CD4-positive, CD25-positive, alpha-beta regulatory T cell (primary cell): ENCODE data around the gene GYS1. TPM values are rescaled to one million over a fixed set of nuclear protein-coding genes. Genes with fewer than 3 reads are reported as not detected.
A peak's percentile ranks its signal among the peaks of the same experiment; 100 is the strongest.

Experiments
- ATAC-seq, 2 donors: fragments of 150-1000 bp; cut with Tn5 transposase; one replicate each; pipeline ENCODE4 v1.10.0; 2021; ENCODE audit warnings: low read depth in 2 of 2, moderate number of reproducible peaks in 2 of 2, moderate library complexity in 1 of 2
- DNase-seq, 3 donors: peaks; one replicate each; pipeline versions ENCODE4 v3.0.0 to v3.0.0-alpha.2; 2012 to 2022; ENCODE audit warnings: mixed read lengths in 1 of 3
- H3K27ac ChIP-seq: one replicate; pipeline ENCODE4 v1.7.0; 2013; ENCODE audit warnings: mild to moderate bottlenecking, low read length; ENCODE audit not compliant: insufficient read depth, poor library complexity, severe bottlenecking
- H3K27me3 ChIP-seq: one replicate; pipeline ENCODE4 v1.7.0; 2013; ENCODE audit warnings: low read length; ENCODE audit not compliant: control insufficient read depth, insufficient read depth
- H3K36me3 ChIP-seq: one replicate; pipeline ENCODE4 v1.7.0; 2013; ENCODE audit warnings: mild to moderate bottlenecking, low read length, moderate library complexity; ENCODE audit not compliant: control insufficient read depth, insufficient read depth
- H3K4me1 ChIP-seq: 2 replicates; pipeline ENCODE4 v1.7.0; 2013; ENCODE audit warnings: mild to moderate bottlenecking, low read length; ENCODE audit not compliant: insufficient read depth, control insufficient read depth, poor library complexity, severe bottlenecking
- H3K4me3 ChIP-seq: one replicate; pipeline ENCODE4 v1.7.0; 2013; ENCODE audit warnings: low read depth, mild to moderate bottlenecking, low read length, moderate library complexity
- H3K9me3 ChIP-seq, 2 experiments: 1 replicate in 1 of 2; 2 replicates in 1 of 2; pipeline ENCODE4 v1.7.0; 2013; ENCODE audit warnings: low read length in 2 of 2, mild to moderate bottlenecking in 1 of 2, moderate library complexity in 1 of 2; ENCODE audit not compliant: control insufficient read depth in 2 of 2
- H3K27ac Mint-ChIP-seq, 3 donors: one replicate each; pipeline ENCODE4 v1.8.0; 2020 to 2022; ENCODE audit warnings: mild to moderate bottlenecking in 3 of 3, mixed read lengths in 3 of 3, moderate library complexity in 2 of 3
- H3K27me3 Mint-ChIP-seq: one replicate; pipeline ENCODE4 v1.8.0; 2022; ENCODE audit warnings: mild to moderate bottlenecking, mixed read lengths
- H3K36me3 Mint-ChIP-seq: one replicate; pipeline ENCODE4 v1.8.0; 2020; ENCODE audit warnings: mixed read lengths
- H3K4me1 Mint-ChIP-seq, 4 donors: one replicate each; pipeline ENCODE4 v1.8.0; 2020 to 2022; ENCODE audit warnings: mixed read lengths in 4 of 4, mild to moderate bottlenecking in 1 of 4
- H3K4me3 Mint-ChIP-seq, 4 donors: one replicate each; pipeline ENCODE4 v1.8.0; 2020 to 2022; ENCODE audit warnings: mild to moderate bottlenecking in 4 of 4, mixed read lengths in 4 of 4, moderate library complexity in 3 of 4
- H3K9me3 Mint-ChIP-seq, 7 donors: one replicate each; pipeline ENCODE4 v1.8.0; 2020 to 2022; ENCODE audit warnings: mixed read lengths in 7 of 7, mild to moderate bottlenecking in 3 of 7, moderate library complexity in 2 of 7
- polyA plus RNA-seq, 4 donors: library from polyadenylated mRNA; unstranded; fragments of 300-500 nt; fragmentation: Illumina TruSeq; gene quantifications; one replicate each; pipeline ENCODE4 v1.2.3, GENCODE V29; 2021
- total RNA-seq: library from RNA; stranded (reverse); gene quantifications from one replicate; pipeline ENCODE4 v1.2.3, GENCODE V29; 2022

GYS1 gene
- total and polyA plus RNA-seq, 5 donors from 2014 or later: 24.5 to 37.1 (median 27.6) TPM

DNA sequence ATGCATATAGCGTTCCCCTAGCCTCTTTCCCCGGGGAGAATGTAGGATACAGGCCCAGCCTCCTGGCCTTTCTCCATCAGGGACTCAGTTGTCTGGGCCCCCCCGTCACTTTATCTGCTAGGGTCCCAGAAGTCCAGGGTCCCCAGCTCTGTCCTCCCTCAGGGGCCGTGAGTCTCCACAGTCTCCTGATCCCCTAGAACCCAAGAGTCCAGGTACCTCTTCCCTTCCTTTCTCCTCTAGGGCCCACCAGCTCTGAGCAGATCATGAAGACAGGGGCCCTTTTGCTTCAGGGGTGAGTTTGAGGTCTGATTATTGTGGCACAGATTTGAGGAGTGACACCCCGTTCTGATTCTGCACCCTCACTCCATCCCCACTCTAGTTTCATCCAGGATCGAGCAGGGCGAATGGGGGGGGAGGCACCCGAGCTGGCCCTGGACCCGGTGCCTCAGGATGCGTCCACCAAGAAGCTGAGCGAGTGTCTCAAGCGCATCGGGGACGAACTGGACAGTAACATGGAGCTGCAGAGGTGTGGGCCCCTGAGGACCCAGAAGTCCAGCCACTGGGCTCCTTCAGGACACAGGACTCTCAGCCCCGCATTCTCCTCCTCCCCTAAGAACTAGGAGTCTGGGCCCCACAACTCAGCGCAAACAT, 37.7 kb downstream of the GYS1 start:
- H3K9me3 Mint-ChIP-seq: peaks cover 0 to 1% (median 0%) of the 10 kb centered on the region in 7 donors
- ATAC-seq (no peak), DNase-seq (no peak)
- peaks cover 20% of the 10 kb centered on the region for H3K4me1 ChIP-seq
- peak overlapping the region; percentile 85 to 93 (median 90) for H3K4me3 Mint-ChIP-seq
- peaks cover 5% of the 10 kb centered on the region for H3K27me3 Mint-ChIP-seq
- H3K27ac Mint-ChIP-seq: peak overlapping the region; percentile 75 to 84 (median 79)
- H3K36me3 ChIP-seq: peaks cover 8% of the 10 kb centered on the region
- H3K36me3 Mint-ChIP-seq: peaks cover 12% of the 10 kb centered on the region
- H3K27me3 ChIP-seq: no peaks in the 10 kb centered on the region
- H3K4me1 Mint-ChIP-seq: peaks cover 0 to 34% (median 21%) of the 10 kb centered on the region in 4 donors
- H3K4me3 ChIP-seq: peak overlapping the region; percentile 77
- H3K27ac ChIP-seq: peak overlapping the region; percentile 80
- no peaks in the 10 kb centered on the region for H3K9me3 ChIP-seq

DNA sequence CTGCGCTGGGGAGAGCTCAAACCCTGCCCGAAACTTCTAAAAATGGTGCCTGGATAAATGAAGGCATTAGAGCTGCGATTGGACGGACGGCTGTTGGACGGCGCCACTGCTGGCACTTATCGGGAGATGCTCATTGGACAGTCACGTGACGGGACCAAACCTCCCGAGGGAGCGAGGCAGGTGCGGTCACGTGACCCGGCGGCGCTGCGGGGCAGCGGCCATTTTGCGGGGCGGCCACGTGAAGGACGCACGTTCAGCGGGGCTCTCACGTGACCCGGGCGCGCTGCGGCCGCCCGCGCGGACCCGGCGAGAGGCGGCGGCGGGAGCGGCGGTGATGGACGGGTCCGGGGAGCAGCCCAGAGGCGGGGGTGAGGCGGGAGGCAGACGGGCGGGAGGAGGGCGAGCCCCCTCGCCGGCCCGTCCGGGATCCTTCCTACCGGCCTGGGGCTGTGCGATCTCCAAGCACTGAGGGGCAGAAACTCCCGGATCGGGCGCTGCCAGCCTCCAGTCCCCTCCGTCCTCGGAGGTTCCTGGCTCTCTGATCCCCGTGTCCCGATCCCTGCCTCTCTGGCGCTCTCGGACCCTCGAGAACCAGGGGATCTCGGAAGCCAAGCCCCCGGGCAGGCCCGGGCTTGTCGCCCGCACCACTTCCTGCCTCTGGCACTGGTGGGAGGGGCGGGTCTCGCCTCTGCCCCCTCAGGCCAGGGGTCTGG, 38.4 kb downstream of the GYS1 start, which contains the start of gene BAX:
Gene BAX, plus strand, starts transcription at position 281 of the 713 bp plus-strand sequence. Its CDS starts 54 bp downstream, at position 335.
- H3K27ac ChIP-seq: peak within 1 kb of the TSS; percentile 80
- Mint-ChIP-seq H3K4me3 (peak within 1 kb of the TSS; percentile 90 to 94 (median 92)), H3K4me1 (peaks cover 0 to 34% (median 21%) of the 10 kb centered on the region in 4 donors), H3K9me3 (peaks cover 0 to 1% (median 0%) of the 10 kb centered on the region in 7 donors), H3K27ac (peak within 1 kb of the TSS; percentile 84 to 96 (median 84)), H3K36me3 (peaks cover 12% of the 10 kb centered on the region), H3K27me3 (peaks cover 5% of the 10 kb centered on the region)
- H3K9me3 ChIP-seq: no peaks in the 10 kb centered on the region
- ATAC-seq (peak; percentile 87 to 88), DNase-seq (peak; percentile 73 to 96 (median 84))
- no peaks in the 10 kb centered on the region for H3K27me3 ChIP-seq
- H3K4me3 ChIP-seq: peak within 1 kb of the TSS; percentile 77
- H3K4me1 ChIP-seq: peaks cover 20% of the 10 kb centered on the region
- H3K36me3 ChIP-seq: peaks cover 8% of the 10 kb centered on the region

DNA sequence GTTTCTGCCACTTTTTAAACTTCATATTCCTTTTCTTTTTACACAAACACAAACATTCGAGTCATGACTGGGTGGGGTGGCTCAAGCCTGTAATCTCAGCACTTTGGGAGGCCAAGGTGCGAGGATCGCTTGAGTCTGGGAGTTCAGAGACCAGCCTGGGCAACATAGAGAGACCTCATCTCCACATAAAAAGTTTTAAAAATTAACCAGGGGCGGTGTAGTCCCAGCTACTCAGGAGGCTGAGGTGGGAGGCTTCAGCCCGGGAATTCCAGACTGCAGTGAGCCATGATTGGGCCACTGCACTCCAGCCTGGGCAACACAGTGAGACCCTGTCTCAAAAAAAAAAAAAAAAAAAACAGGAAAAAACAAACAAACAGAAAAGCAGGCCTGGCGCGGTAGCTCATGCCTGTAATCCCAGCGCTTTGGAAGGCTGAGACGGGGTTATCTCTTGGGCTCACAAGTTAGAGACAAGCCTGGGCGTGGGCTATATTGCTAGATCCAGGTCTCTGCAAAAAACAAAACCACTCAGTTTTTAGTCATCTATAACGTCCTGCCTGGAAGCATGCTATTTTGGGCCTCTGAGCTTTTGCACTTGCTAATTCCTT, 39.0 kb downstream of the GYS1 start:
- Histone ChIP-seq H3K36me3 (peaks cover 8% of the 10 kb centered on the region), H3K27ac (peak overlapping the region; percentile 80), H3K4me1 (peaks cover 20% of the 10 kb centered on the region), H3K27me3 (no peaks in the 10 kb centered on the region), H3K9me3 (no peaks in the 10 kb centered on the region), H3K4me3 (peak overlapping the region; percentile 77)
- Mint-ChIP-seq H3K4me1 (peaks cover 0 to 34% (median 21%) of the 10 kb centered on the region in 4 donors), H3K27me3 (peaks cover 5% of the 10 kb centered on the region), H3K27ac (peak overlapping the region; percentile 69 to 96 (median 84)), H3K4me3 (peak overlapping the region; percentile 90 to 94 (median 92)), H3K36me3 (peaks cover 12% of the 10 kb centered on the region), H3K9me3 (peaks cover 0 to 1% (median 0%) of the 10 kb centered on the region in 7 donors)
- ATAC-seq (no peak), DNase-seq (no peak)

DNA sequence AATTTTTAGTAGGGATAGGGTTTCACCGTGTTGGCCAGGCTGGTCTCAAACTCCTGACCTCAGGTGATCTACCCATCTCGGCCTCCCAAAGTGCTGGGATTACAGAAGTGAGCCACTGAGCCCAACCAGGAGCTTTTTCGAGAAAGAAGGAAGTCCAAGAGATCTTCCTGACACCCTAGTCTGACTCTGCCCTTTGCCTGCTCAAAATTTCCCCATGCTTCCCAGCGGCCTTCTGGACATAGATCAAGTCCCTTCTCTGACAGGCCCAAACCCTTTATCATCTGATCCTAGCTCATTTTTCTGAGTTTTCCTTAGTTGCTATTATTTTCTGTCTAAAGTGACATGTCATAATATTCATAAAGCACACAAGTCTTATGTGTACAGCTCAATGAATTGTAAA, 40.0 kb downstream of the GYS1 start:
- Mint-ChIP-seq H3K27me3 (peaks cover 5% of the 10 kb centered on the region), H3K36me3 (peaks cover 12% of the 10 kb centered on the region), H3K27ac (no peak overlapping the region), H3K4me1 (peaks cover 0 to 29% (median 19%) of the 10 kb centered on the region in 4 donors), H3K9me3 (peaks cover 0 to 2% (median 0%) of the 10 kb centered on the region in 7 donors), H3K4me3 (peak overlapping the region in 3 of 4 donors; percentile 5 to 90 (median 66))
- Histone ChIP-seq H3K9me3 (no peaks in the 10 kb centered on the region), H3K4me1 (peaks cover 20% of the 10 kb centered on the region), H3K27me3 (no peaks in the 10 kb centered on the region), H3K27ac (no peak overlapping the region), H3K4me3 (no peak overlapping the region), H3K36me3 (peaks cover 8% of the 10 kb centered on the region)
- no peak for DNase-seq
- no peak for ATAC-seq

- H3K27ac Mint-ChIP-seq: no peak overlapping the region
- DNase-seq: no peak
- peaks cover 16% of the 10 kb centered on the region for H3K4me1 ChIP-seq
- peaks cover 0 to 4% of the 10 kb centered on the region in 2 experiments for H3K9me3 ChIP-seq
- H3K36me3 ChIP-seq: no peaks in the 10 kb centered on the region
- peaks cover 0 to 2% (median 0%) of the 10 kb centered on the region in 7 donors for H3K9me3 Mint-ChIP-seq
- no peak overlapping the region for H3K4me3 Mint-ChIP-seq
- H3K36me3 Mint-ChIP-seq: no peaks in the 10 kb centered on the region
- H3K4me3 ChIP-seq: no peak overlapping the region
- H3K27me3 Mint-ChIP-seq: peaks cover 5% of the 10 kb centered on the region
- H3K4me1 Mint-ChIP-seq: peaks cover 0 to 13% (median 4%) of the 10 kb centered on the region in 4 donors
- no peak for ATAC-seq
- no peak overlapping the region for H3K27ac ChIP-seq
- H3K27me3 ChIP-seq: no peaks in the 10 kb centered on the region
These were observed 42.1 kb downstream of the GYS1 start for GRCh38 chr19:48950830-48951519.

- peak overlapping the region in 2 of 4 donors; percentile 33 to 48 for H3K4me3 Mint-ChIP-seq
- H3K36me3 Mint-ChIP-seq: no peaks in the 10 kb centered on the region
- H3K4me3 ChIP-seq: no peak overlapping the region
- H3K27me3 Mint-ChIP-seq: peaks cover 5% of the 10 kb centered on the region
- peaks cover 0 to 2% (median 0%) of the 10 kb centered on the region in 7 donors for H3K9me3 Mint-ChIP-seq
- no peak for ATAC-seq
- no peak for DNase-seq
- H3K4me1 Mint-ChIP-seq: peaks cover 0 to 6% (median 3%) of the 10 kb centered on the region in 4 donors
- H3K4me1 ChIP-seq: peaks cover 8% of the 10 kb centered on the region
- no peaks in the 10 kb centered on the region for H3K36me3 ChIP-seq
- peaks cover 0 to 4% of the 10 kb centered on the region in 2 experiments for H3K9me3 ChIP-seq
- no peak overlapping the region for H3K27ac ChIP-seq
- H3K27me3 ChIP-seq: no peaks in the 10 kb centered on the region
- peak overlapping the region in 1 of 3 donors; percentile 22 for H3K27ac Mint-ChIP-seq
These were observed 43.0 kb downstream of the GYS1 start for GRCh38 chr19:48950159-48950558.

DNA sequence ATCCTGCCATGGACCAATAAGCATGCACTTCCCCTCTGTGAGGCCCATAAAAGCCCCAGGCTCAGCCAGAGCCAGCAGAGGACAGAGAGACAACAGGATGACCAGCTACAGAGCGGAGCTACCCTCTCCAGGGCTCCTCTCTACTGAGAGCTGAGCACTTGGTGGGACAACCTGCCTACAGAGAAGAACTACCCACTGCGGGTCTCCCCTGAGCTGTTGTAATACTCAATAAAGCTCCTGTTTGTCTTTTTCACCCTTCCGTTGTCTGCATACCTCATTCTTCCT, 45.9 kb downstream of the GYS1 start:
- no peak for DNase-seq
- H3K4me1 ChIP-seq: no peaks in the 10 kb centered on the region
- no peak overlapping the region for H3K4me3 ChIP-seq
- peaks cover 0 to 2% (median 0%) of the 10 kb centered on the region in 7 donors for H3K9me3 Mint-ChIP-seq
- no peaks in the 10 kb centered on the region for H3K27me3 Mint-ChIP-seq
- no peaks in the 10 kb centered on the region for H3K4me1 Mint-ChIP-seq
- H3K36me3 ChIP-seq: no peaks in the 10 kb centered on the region
- no peak overlapping the region for H3K27ac ChIP-seq
- no peak for ATAC-seq
- no peaks in the 10 kb centered on the region for H3K36me3 Mint-ChIP-seq
- no peak overlapping the region for H3K4me3 Mint-ChIP-seq
- no peaks in the 10 kb centered on the region for H3K27me3 ChIP-seq
- no peak overlapping the region for H3K27ac Mint-ChIP-seq
- H3K9me3 ChIP-seq: peaks cover 0 to 4% of the 10 kb centered on the region in 2 experiments
